Measurements from ENCODE around the gene PIWIL1.

The PIWIL1 gene

GRCh38 chr12:130374083-130374482 lies 36.4 kb downstream of the PIWIL1 start:
- no peak for DNase-seq (ENCODE audit: low read depth in 2 of 2)

- DNase-seq (ENCODE audit: low read depth in 2 of 2): no peak
These were observed 37.9 kb downstream of the PIWIL1 start for GRCh38 chr12:130375296-130376287.

GRCh38 chr12:130382818-130383217 lies 45.1 kb downstream of the PIWIL1 start:
- DNase-seq (ENCODE audit: low read depth in 2 of 2): no peak

GRCh38 chr12:130384234-130384633 lies 46.5 kb downstream of the PIWIL1 start:
- DNase-seq (ENCODE audit: low read depth in 2 of 2): no peak

- DNase-seq (ENCODE audit: low read depth in 2 of 2): no peak
These were observed 47.5 kb downstream of the PIWIL1 start for GRCh38 chr12:130385193-130385592.

- no peak for DNase-seq (ENCODE audit: low read depth in 2 of 2)
These were observed 53.5 kb downstream of the PIWIL1 start for GRCh38 chr12:130391186-130391585.

GRCh38 chr12:130394906-130395305 lies 57.2 kb downstream of the PIWIL1 start:
- no peak for DNase-seq (ENCODE audit: low read depth in 2 of 2)

GRCh38 chr12:130396667-130397066 lies 59.0 kb downstream of the PIWIL1 start:
- no peak for DNase-seq (ENCODE audit: low read depth in 2 of 2)

GRCh38 chr12:130398100-130398848 lies 60.6 kb downstream of the PIWIL1 start:
- DNase-seq (ENCODE audit: low read depth in 2 of 2): no peak

- DNase-seq (ENCODE audit: low read depth in 2 of 2): no peak
These were observed 64.0 kb downstream of the PIWIL1 start for GRCh38 chr12:130401703-130402102.

- DNase-seq (ENCODE audit: low read depth in 2 of 2): no peak
These were observed 67.6 kb downstream of the PIWIL1 start for GRCh38 chr12:130405332-130405731.

GRCh38 chr12:130412384-130412783 lies 74.7 kb downstream of the PIWIL1 start:
- no peak for DNase-seq (ENCODE audit: low read depth in 2 of 2)

- no peak for DNase-seq (ENCODE audit: low read depth in 2 of 2)
These were observed 76.2 kb downstream of the PIWIL1 start for GRCh38 chr12:130413909-130414308.

- DNase-seq (ENCODE audit: low read depth in 2 of 2): no peak
These were observed 76.7 kb downstream of the PIWIL1 start for GRCh38 chr12:130414381-130414780.

- no peak for DNase-seq (ENCODE audit: low read depth in 2 of 2)
These were observed 80.6 kb downstream of the PIWIL1 start for GRCh38 chr12:130418251-130418650.

GRCh38 chr12:130419116-130419515 lies 81.4 kb downstream of the PIWIL1 start:
- DNase-seq (ENCODE audit: low read depth in 2 of 2): no peak

- no peak for DNase-seq (ENCODE audit: low read depth in 2 of 2)
These were observed 82.4 kb downstream of the PIWIL1 start for GRCh38 chr12:130420071-130420470.

- DNase-seq (ENCODE audit: low read depth in 2 of 2): no peak
These were observed 84.2 kb downstream of the PIWIL1 start for GRCh38 chr12:130421896-130422295.
